ENCODE data around the gene SDHC. TPM values are rescaled to one million over a fixed set of nuclear protein-coding genes. Genes with fewer than 3 reads are reported as not detected.
"Not testable (repeated sequence)": the region's sequence is repeated elsewhere in the genome, so short reads cannot be mapped to it uniquely, and the experiment has no call there.

Gene SDHC
- polyA plus RNA-seq, 1 of the 3 experiments (the other 2 are of a cell fraction), result 195 TPM

GRCh38 chr1:161313554-161314200, 504 bp upstream of the SDHC start (continued):
- TF ChIP-seq NRF1 (IDR thresholded peaks at IDR 0.05; ENCODE audit: low read depth, low read length) (no peak), ELF1 (IDR thresholded peaks at IDR 0.05) (no peak), RXRA (IDR thresholded peaks at IDR 0.05; ENCODE audit: borderline replicate concordance, low read depth) (no peak), FOSL2 (IDR thresholded peaks at IDR 0.05; ENCODE audit: borderline replicate concordance, low read depth) (no peak), RFX5 (IDR thresholded peaks at IDR 0.05; ENCODE audit: low read length) (no peak), POLR2AphosphoS5 (IDR thresholded peaks at IDR 0.05; ENCODE audit: low read depth, low read length) (no peak), YY1 (IDR thresholded peaks at IDR 0.05; ENCODE audit: low read depth) (no peak), CTCF (IDR thresholded peaks at IDR 0.05) (no peak), RAD21 (IDR thresholded peaks at IDR 0.05; ENCODE audit: low read length) (no peak), MEF2A (IDR thresholded peaks at IDR 0.05; ENCODE audit: borderline replicate concordance, low read depth) (no peak)
- TF ChIP-seq, protein P1, sequence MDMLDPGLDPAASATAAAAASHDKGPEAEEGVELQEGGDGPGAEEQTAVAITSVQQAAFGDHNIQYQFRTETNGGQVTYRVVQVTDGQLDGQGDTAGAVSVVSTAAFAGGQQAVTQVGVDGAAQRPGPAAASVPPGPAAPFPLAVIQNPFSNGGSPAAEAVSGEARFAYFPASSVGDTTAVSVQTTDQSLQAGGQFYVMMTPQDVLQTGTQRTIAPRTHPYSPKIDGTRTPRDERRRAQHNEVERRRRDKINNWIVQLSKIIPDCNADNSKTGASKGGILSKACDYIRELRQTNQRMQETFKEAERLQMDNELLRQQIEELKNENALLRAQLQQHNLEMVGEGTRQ (IDR thresholded peaks at IDR 0.05; ENCODE audit: borderline replicate concordance, low read depth, low read length), result no peak

- H3K27ac ChIP-seq (ENCODE audit: low read depth in 2 of 2, low read length in 1 of 2); H3K27me3 ChIP-seq (ENCODE audit: insufficient read depth); DNase-seq; POLR2A ChIA-PET; H3F3A ChIP-seq (replicated peaks; ENCODE audit: insufficient read depth); H3K4me2 ChIP-seq; H2AFZ ChIP-seq (ENCODE audit: low read depth); H3K4me3 ChIP-seq (ENCODE audit: low read depth in 2 of 2, low read length in 1 of 2); H3K9me2 ChIP-seq; H4K20me1 ChIP-seq (ENCODE audit: insufficient read depth); H3K9ac ChIP-seq; H3K9me3 ChIP-seq; H3K36me3 ChIP-seq (replicated peaks in 1 of 2; ENCODE audit: control insufficient read depth in 1 of 2, insufficient read depth in 2 of 2, low read length in 1 of 2): not testable (repeated sequence)
- CTCF ChIA-PET, result interaction anchor here (2.7 kb wide), 1 partner anchor 66 kb away, joined by 13 read pairs; no protein-coding TSS in a partner anchor
- H3K79me2 ChIP-seq (ENCODE audit: insufficient read depth), result peaks cover 37% of the 10 kb centered on the region
- peaks cover 0 to 12% of the 10 kb centered on the region in 2 experiments; a peak in 2 of 4 replicates for H3K4me1 ChIP-seq (ENCODE audit: control insufficient read depth in 1 of 2, insufficient read depth in 2 of 2, low read depth in 1 of 2, low read length in 1 of 2)
- WGBS (ENCODE audit: low lambda C conversion rate), result 89% methylated on average over 17 of the region's 17 CpGs
Observed at GRCh38 chr1:161315841-161316674, 1.9 kb downstream of the SDHC start.

DNA sequence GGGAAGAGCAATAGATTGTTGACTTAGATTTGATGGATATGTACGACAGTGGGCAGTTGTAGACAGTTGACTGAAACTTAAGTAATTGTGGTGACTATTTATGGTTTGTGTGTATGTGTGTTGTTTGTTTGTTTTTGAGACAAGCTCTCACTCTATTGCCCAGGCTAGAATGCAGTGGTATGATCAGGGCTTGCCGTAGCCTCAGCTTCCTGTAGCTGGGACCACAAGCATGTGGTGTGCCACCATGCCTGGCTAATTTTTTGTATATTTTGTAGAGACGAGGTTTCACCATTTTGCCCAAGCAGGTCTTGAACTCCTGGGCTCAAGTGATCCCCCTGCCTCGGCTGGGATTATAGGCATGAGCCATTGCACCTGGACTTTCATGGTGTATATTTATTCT, 9.8 kb downstream of the SDHC start:
- Histone ChIP-seq H3K9me3 (no peaks in the 10 kb centered on the region), H3K9ac (no peak overlapping the region), H3K9me2 (no peaks in the 10 kb centered on the region), H3F3A (replicated peaks; ENCODE audit: insufficient read depth) (no peaks in the 10 kb centered on the region), H3K4me1 (ENCODE audit: control insufficient read depth in 1 of 2, insufficient read depth in 2 of 2, low read depth in 1 of 2, low read length in 1 of 2) (no peaks in the 10 kb centered on the region), H4K20me1 (ENCODE audit: insufficient read depth) (no peaks in the 10 kb centered on the region), H3K27me3 (ENCODE audit: insufficient read depth) (no peaks in the 10 kb centered on the region), H3K4me2 (no peak overlapping the region), H3K36me3 (replicated peaks in 1 of 2; ENCODE audit: control insufficient read depth in 1 of 2, insufficient read depth in 2 of 2, low read length in 1 of 2) (peaks cover 18 to 37% of the 10 kb centered on the region in 2 experiments), H3K79me2 (ENCODE audit: insufficient read depth) (peaks cover 8% of the 10 kb centered on the region), H3K27ac (ENCODE audit: low read depth in 2 of 2, low read length in 1 of 2) (no peak overlapping the region), H2AFZ (ENCODE audit: low read depth) (no peak overlapping the region), H3K4me3 (ENCODE audit: low read depth in 2 of 2, low read length in 1 of 2) (no peak overlapping the region)
- no peak for TF ChIP-seq CTCF (IDR thresholded peaks at IDR 0.05)
- no peak for TF ChIP-seq EZH2phosphoT487 (IDR thresholded peaks at IDR 0.05; ENCODE audit: borderline replicate concordance, low read depth)
- ChIA-PET POLR2A (no interaction called here), CTCF (no interaction called here)
- WGBS (ENCODE audit: low lambda C conversion rate), result 100% methylated on average over 4 of the region's 4 CpGs
- DNase-seq, result no peak

Measured in SK-N-SH (cell line).